SK-N-SH treated with all-trans-retinoic acid at 6 μM for 48 hours (cell line): ENCODE measurements around the gene CDK5RAP2.

ENCODE experiments used
- CSDC2 ChIP-seq: fragments of 250-450 bp; sonication (Bioruptor Pico); IDR thresholded peaks from 2 replicates; pipeline ENCODE4 v1.5.0; 2020; ENCODE audit warnings: mild to moderate bottlenecking, moderate library complexity
- ISL1 ChIP-seq: fragments of 250-450 bp; sonication (Bioruptor Pico); IDR thresholded peaks from 2 replicates; pipeline ENCODE4 v2.1.2; 2022; ENCODE audit warnings: mild to moderate bottlenecking, moderate library complexity
- PATZ1 ChIP-seq: fragments of 250-450 bp; sonication (Bioruptor Pico); IDR thresholded peaks from 2 replicates; pipeline ENCODE4 v1.8.0; 2020; ENCODE audit warnings: mild to moderate bottlenecking, moderate library complexity, borderline replicate concordance
- POU6F1 ChIP-seq: fragments of 250-450 bp; sonication (Bioruptor Pico); IDR thresholded peaks from 2 replicates; pipeline ENCODE4 v1.8.0; 2021; ENCODE audit warnings: low read depth, mild to moderate bottlenecking, moderate library complexity, borderline replicate concordance
- RARB ChIP-seq: fragments of 250-450 bp; sonication (Bioruptor Pico); IDR thresholded peaks from 2 replicates; pipeline ENCODE4 v1.8.0; 2021; ENCODE audit warnings: mild to moderate bottlenecking, moderate library complexity
- TOX ChIP-seq: fragments of 250-450 bp; sonication (Bioruptor Pico); IDR thresholded peaks from 2 replicates; pipeline ENCODE4 v1.8.0; 2021; ENCODE audit warnings: mild to moderate bottlenecking, moderate library complexity, borderline replicate concordance
- ZFP30 ChIP-seq: fragments of 450-650 bp; formaldehyde crosslinking; IDR thresholded peaks from 2 replicates; pipeline ENCODE4 v1.5.0; 2022; ENCODE audit warnings: mild to moderate bottlenecking, moderate library complexity

GRCh38 chr9:120390637-120391190 lies 189.3 kb downstream of the CDK5RAP2 start:
- TF ChIP-seq PATZ1 (CRISPR knock-in tag) (no peak), CSDC2 (CRISPR knock-in tag) (no peak), ZFP30 (CRISPR knock-in tag) (no peak), POU6F1 (CRISPR knock-in tag) (no peak), RARB (CRISPR knock-in tag) (no peak), TOX (CRISPR knock-in tag) (no peak), ISL1 (no peak)
